Activated CD8-positive, alpha-beta memory T cell treated with anti-CD3 and anti-CD28 coated beads, Interleukin-2, amount 50 U/mL, for 1 hour (primary cell): Measurements from ENCODE around the gene RAB30.
A peak's percentile ranks its signal among the peaks of the same experiment; 100 is the strongest.
"Not testable (repeated sequence)": the region's sequence is repeated elsewhere in the genome, so short reads cannot be mapped to it uniquely, and the experiment has no call there.

ENCODE experiments used
- DNase-seq: peaks from one replicate; pipeline ENCODE4 v3.0.0-alpha.2; 2020; ENCODE audit errors: extremely low read depth

RAB30 gene

DNA sequence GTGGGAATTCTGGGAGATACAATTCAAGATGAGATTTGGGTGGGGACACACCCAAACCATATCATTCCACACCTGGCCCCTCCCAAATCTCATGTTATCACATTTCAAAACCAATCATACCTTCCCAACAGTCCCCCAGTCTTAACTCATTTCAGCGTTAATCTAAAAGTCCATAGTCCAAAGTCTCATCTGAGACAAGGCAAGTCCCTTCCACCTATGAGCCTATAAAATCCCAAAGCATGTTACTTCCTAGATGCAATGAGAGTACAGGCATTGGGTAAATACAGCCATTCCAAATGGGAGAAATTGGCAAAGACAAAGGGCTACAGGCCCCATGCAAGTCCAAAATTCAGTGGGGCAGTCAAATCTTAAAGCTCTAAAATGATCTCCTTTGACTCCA lies 128.3 kb downstream of the RAB30 start:
- DNase-seq = not testable (repeated sequence)

DNA sequence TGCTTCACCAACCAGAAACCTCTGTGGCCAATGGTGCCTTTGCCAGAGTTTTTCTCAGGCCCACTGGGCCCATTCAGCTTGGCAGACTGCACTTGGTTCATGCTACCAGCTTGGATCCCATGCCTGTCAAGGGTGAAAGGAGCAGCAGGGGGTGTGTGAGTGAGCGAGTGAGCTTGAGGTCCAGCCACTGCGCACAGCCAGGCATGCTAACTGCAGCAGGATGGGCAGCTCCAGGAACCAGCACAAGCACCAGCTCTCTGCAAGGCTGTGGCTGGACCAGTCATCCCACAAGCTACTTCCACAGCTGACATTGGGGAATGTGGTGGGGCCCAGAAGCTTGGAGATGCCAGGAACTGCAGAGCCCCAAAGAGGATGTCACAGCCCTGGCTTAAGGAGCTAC lies 129.3 kb downstream of the RAB30 start:
- DNase-seq = no peak

DNA sequence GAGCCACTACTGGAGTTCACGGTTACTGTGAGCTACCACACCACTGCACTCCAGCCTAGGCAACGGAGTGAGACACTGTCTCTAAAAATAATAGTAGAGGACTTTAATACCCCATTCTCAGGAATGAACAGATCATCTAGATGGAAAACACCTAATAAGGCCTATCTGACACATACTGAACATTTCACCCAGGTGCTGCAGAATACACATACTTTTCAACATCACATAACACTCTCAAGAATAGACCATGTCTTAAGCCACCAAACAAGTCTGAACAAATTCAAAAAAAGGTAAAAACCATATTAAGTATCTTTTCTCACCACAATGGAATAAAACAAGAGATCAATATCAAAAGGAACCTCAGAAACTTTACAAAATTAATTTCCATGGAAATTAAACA lies 132.2 kb downstream of the RAB30 start:
- DNase-seq = no peak

DNA sequence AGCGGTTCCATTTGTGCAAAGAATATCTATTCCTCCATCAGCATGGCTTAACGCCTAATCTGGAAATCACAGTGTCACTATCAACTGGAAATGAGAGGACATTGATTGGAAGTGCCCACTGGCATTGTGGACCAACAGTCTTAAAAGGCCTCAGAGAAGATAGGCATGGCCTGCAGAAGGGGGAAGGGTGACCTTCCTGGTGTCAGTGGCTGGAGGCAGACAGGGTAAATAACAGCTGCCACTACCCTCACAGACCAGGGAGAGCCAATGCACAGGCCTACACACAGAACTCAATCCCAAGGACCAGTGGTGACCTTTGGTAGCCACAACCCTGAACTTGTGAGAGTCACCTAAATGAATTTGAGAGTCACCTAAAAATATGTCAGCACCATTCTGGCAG lies 134.1 kb downstream of the RAB30 start:
- no peak for DNase-seq

DNA sequence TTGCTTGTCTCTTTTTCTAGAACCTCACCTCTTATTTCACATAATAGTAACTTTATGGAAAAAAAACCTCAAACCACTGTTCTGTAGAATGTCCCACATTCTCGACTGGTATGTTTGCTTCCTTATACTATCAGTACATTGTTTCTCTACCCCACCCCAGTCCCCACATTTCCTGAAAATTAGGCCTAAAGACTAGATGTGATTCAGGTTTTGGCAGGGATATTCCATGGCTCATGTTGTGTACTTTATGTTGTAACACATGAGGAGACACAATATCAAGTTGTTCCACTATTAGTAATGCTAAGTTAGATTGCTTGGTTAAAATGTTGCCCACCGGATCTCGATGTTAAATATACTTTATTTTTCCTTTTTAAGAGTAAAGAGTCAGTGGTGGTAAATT lies 135.4 kb downstream of the RAB30 start:
- no peak for DNase-seq

DNA sequence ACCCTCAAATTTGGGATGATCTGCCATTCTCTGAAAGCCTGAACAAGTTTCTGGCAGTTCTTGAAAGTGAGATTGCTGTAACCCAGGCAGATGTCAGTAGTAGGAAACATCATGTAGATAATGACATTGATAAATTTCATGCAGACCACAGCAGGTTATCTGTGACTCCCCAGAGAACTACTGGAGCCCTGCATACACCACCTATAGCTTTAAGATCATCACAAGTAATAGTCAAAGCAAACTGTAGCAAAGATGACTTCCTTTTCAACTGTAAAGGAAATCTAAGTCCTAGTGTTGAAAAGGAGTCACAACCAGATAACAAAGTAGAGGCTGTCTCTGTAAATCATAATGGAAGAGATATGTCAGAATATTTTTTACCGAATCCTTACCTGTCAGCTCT lies 139.1 kb downstream of the RAB30 start:
- no peak for DNase-seq

DNA sequence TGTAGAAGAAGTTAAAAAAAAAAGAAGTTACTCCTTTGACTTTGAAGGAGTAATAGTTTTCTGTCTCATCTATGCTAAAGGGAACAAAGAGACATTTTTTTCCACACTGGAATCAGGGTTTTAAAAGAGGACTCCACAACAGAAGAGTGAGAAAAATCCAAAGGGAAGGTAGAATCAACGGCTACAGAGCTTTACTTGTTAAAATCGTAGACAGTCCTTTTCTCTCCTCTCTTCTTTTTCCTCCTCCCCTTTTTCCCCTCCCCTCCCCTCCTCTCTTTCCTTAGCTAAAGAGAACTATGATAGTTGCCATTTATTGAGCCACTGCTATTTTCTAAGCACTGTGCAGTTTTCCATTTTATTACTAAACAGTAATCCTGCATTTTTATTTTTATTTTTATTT lies 141.0 kb downstream of the RAB30 start:
- no peak for DNase-seq

DNA sequence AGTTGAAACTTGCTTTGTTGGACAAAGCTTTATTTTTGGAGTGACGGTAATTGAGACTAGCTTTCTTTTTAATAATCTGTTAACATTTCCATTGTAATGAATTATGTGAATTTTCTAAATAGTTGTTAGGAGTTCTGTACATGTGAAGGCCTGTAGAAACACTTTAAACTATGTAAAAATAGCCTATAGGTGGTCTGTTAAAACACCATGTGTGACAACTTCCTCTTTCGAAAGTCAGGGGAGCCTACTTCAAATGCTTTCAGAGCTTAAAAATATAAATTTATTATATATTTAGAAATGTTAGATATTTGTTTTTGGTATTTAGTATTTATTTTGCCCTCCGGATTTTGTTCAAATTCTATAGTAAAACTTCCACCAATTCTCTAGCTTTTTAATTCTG lies 141.5 kb downstream of the RAB30 start:
- no peak for DNase-seq

DNA sequence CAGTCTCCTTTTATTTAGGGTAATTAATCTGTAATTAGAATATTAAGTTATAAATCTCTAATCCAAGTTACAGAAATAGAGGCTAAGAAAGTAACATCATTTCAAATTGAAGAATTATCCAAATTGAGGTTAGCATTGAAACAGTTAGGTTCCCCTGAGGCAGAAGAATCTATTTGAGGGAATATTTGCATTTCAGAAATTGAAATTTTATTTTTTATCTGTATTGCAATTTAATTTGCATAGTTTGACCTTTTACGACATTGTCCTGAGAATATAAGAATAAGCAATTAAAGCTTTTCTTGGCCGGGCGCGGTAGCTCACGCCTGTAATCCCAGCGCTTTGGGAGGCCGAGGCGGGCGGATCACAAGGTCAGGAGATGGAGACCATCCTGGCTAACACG lies 142.6 kb downstream of the RAB30 start:
- DNase-seq = no peak

DNA sequence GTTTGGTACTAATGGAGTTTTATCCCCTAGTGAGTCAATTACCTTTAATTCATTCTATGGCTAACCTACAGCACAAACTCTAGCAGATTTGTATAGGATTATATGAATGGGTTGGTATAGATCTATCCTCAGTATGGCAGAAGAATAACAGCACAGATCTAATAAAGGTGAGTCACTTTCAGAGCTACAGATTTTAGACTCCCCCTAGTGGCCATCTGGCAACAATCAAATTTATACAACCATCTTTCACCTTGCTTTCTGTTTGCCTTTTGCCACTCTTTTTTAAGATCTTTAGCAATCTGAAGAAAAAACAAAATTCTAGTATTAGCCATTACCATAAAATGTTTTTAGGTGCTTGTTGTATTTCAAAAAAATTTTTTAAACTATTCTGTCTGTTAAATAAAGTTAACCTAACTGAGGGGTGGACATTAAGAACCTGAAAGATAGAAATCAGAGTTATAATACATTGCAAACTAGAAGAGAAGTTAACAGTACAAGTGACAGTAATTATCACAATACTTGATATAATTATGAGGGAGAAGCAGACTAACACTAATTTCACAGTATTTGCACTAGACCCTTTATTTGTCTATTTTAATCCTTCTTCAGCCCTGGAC lies 144.3 kb downstream of the RAB30 start:
- DNase-seq = peak; percentile 17

DNA sequence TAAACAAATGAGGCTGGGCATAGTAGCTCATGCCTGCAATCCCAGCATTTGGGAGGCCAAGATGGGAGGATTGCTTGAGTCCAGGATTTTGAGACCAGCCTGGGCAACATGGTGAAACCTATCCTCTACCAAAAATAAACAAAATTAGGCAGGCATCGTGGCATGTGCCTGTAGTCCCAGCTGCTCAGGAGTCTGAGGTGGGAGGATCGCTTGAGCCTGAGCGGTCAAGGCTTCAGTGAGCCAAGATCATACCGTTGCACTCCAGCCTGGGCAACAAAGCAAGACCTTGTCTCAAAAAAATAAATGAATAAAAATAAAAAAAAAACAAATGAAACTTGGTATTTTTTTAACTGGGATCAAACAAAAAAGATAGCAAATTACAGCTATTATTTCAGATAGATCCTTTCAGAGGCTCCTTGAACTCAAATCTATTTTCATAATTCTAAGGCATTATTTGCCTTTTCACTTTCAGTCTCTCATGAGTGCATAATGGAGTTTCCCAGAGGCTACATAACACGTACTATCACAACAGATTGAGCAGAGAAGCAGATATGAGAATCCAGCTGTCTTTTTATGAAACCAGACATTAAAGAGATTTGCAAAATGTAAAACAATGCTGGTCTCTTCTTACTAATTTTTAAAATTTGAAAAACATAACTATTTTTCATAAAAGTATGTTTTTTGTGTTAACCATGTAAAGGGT lies 147.0 kb downstream of the RAB30 start:
- DNase-seq = no peak
